PC-9 (cell line): ENCODE measurements around the gene SLC25A51.

Experiments used
- CTCF ChIP-seq: fragments of 200-600 bp; sonication (generic); conservative IDR thresholded peaks from 2 replicates; pipeline ENCODE4 v1.6.1; 2017; ENCODE audit warnings: mixed run types, antibody characterized with exemption, mild to moderate bottlenecking, moderate library complexity
- EZH2 ChIP-seq: fragments of 200-600 bp; sonication (generic); IDR thresholded peaks from 2 replicates; pipeline ENCODE4 v1.8.0; 2017; ENCODE audit warnings: antibody characterized with exemption, low read depth

- TF ChIP-seq CTCF (no peak), EZH2 (no peak)
Measured at GRCh38 chr9:37924538-37924937, 20.6 kb upstream of the SLC25A51 start.
